K562 (cell line): ENCODE data around the gene PSMB7. TPM values are rescaled to one million over a fixed set of nuclear protein-coding genes. Genes with fewer than 3 reads are reported as not detected.

ENCODE experiments used
- ATAC-seq: fragments of 200-7000 bp; cut with Tn5 transposase; 3 replicates; pipeline ENCODE4 v1.9.1; 2020; ENCODE audit warnings: moderate library complexity
- BruUV-seq: library from RNA; stranded (reverse); fragments of 400-500 nt; replicated peaks from 2 replicates; lab custom pipeline; 2021; lab: Mats Ljungman, UMichigan
- CTCF ChIA-PET: fragments of 300-600 bp; formaldehyde crosslinking; extraction: SDS; loops from one replicate; lab custom pipeline; 2021; ENCODE audit warnings: low intra/inter-chr PET ratio; lab: Yijun Ruan, JAX
- POLR2A ChIA-PET: fragments of 300-600, 350-650 bp; sonication (Branson Sonifier 250); formaldehyde crosslinking; extraction: SDS; loops from one replicate; lab custom pipeline; 2021; ENCODE audit warnings: antibody characterized with exemption, inconsistent platforms; lab: Yijun Ruan, JAX
- DNase-seq, 4 experiments: peaks; one replicate each; pipeline versions ENCODE4 v3.0.0 to v3.0.0-alpha.2; 2011 to 2018; ENCODE audit warnings: low spot score in 3 of 4, mixed read lengths in 3 of 4; ENCODE audit errors: extremely low read depth in 1 of 4
- FAIRE-seq: peaks from 2 replicates; lab custom pipeline; 2011; peaks lifted over from hg19 to GRCh38; lab: Jason Lieb, UNC
- H2AFZ ChIP-seq: 2 replicates; pipeline ENCODE4 v1.6.0; 2011; ENCODE audit warnings: low read depth, low read length, control low read depth, inconsistent platforms
- H3K27ac ChIP-seq: fragments of 200-600 bp; 3 replicates; pipeline ENCODE4 v1.8.0; 2011; ENCODE audit warnings: low read depth, mild to moderate bottlenecking, control low read depth, inconsistent platforms, low read length, moderate library complexity, mixed read lengths; ENCODE audit errors: extremely low read depth
- H3K27me3 ChIP-seq, 2 experiments: fragments of 300-600 bp in 1 of 2; 2 replicates in 1 of 2; 3 replicates in 1 of 2; pipeline versions ENCODE4 v1.6.0 to v1.8.0; 2011; ENCODE audit warnings: inconsistent platforms in 2 of 2, low read length in 2 of 2, mild to moderate bottlenecking in 1 of 2, mixed read lengths in 1 of 2, moderate library complexity in 1 of 2; ENCODE audit not compliant: control insufficient read depth in 2 of 2, insufficient read depth in 2 of 2
- H3K36me3 ChIP-seq: fragments of 300-600 bp; 3 replicates; pipeline ENCODE4 v1.8.0; 2011; ENCODE audit warnings: mild to moderate bottlenecking, low read length, inconsistent platforms; ENCODE audit not compliant: control insufficient read depth, insufficient read depth
- H3K4me1 ChIP-seq, 2 experiments: fragments of 200-600 bp in 1 of 2; replicated peaks in 1 of 2; 2 replicates in 1 of 2; 3 replicates in 1 of 2; pipeline versions ENCODE4 v1.5.1 to v1.8.0; 2011; ENCODE audit warnings: inconsistent platforms in 2 of 2, low read length in 2 of 2, mild to moderate bottlenecking in 1 of 2, mixed read lengths in 1 of 2, moderate library complexity in 1 of 2; ENCODE audit not compliant: control insufficient read depth in 2 of 2, insufficient read depth in 2 of 2
- H3K4me2 ChIP-seq: 2 replicates; pipeline ENCODE4 v1.6.1; 2011; ENCODE audit warnings: low read length, control low read depth, inconsistent platforms, mixed read lengths; ENCODE audit not compliant: insufficient read depth
- H3K4me3 ChIP-seq: fragments of 200-600 bp; sonication (generic), shearing (Covaris generic); 2 replicates; pipeline ENCODE4 v1.5.1; 2016; ENCODE audit warnings: control low read depth, inconsistent platforms
- H3K79me2 ChIP-seq: fragments of 200-600 bp; 3 replicates; pipeline ENCODE4 v1.8.0; 2011; ENCODE audit warnings: low read length, inconsistent platforms; ENCODE audit not compliant: control insufficient read depth, insufficient read depth
- H3K9ac ChIP-seq, 2 experiments: 2 replicates each; pipeline versions ENCODE4 v1.6.0 to v1.6.1; 2011; ENCODE audit warnings: low read depth in 2 of 2, low read length in 2 of 2, control low read depth in 1 of 2, inconsistent platforms in 1 of 2, mild to moderate bottlenecking in 1 of 2, mixed read lengths in 1 of 2; ENCODE audit not compliant: insufficient read depth in 1 of 2
- H3K9me1 ChIP-seq: one replicate; pipeline ENCODE4 v1.6.0; 2011; ENCODE audit warnings: inconsistent platforms, mild to moderate bottlenecking, low read length, moderate library complexity; ENCODE audit not compliant: control insufficient read depth, insufficient read depth
- H3K9me3 ChIP-seq: replicated peaks from 2 replicates; pipeline ENCODE4 v1.5.1; 2011; ENCODE audit warnings: low read depth, low read length, inconsistent platforms; ENCODE audit not compliant: control insufficient read depth, insufficient read depth
- H4K20me1 ChIP-seq: replicated peaks from 2 replicates; pipeline ENCODE4 v1.6.1; 2011; ENCODE audit warnings: low read length, inconsistent platforms, mixed read lengths; ENCODE audit not compliant: control insufficient read depth, insufficient read depth
- BRCA1 ChIP-seq, 2 experiments: fragments of 450-650 bp in 1 of 2; sonication (generic) in 1 of 2; formaldehyde crosslinking in 1 of 2; IDR thresholded peaks; 2 replicates each; pipeline versions ENCODE4 v1.5.0 to v1.6.1; 2017 to 2020; ENCODE audit warnings: mild to moderate bottlenecking in 1 of 2, missing genetic modification reagents in 1 of 2
- ILF3 ChIP-seq: fragments of 450-650 bp; IDR thresholded peaks from 2 replicates; pipeline ENCODE4 v1.6.1; 2018; ENCODE audit warnings: antibody characterized with exemption, mild to moderate bottlenecking, moderate library complexity, borderline replicate concordance
- MAFG ChIP-seq: fragments of 450-650 bp; conservative IDR thresholded peaks from 2 replicates; pipeline ENCODE4 v1.6.1; 2016; ENCODE audit warnings: missing genetic modification characterization, missing compliant biosample characterization
- MCM7 ChIP-seq, 2 experiments: fragments of 450-650 bp; IDR thresholded peaks; 2 replicates each; pipeline ENCODE4 v1.6.1; 2016 to 2018
- RBM22 ChIP-seq: fragments of 200-400 bp; formaldehyde crosslinking; IDR thresholded peaks from 2 replicates; pipeline ENCODE4 v1.6.1; 2018; ENCODE audit warnings: low read length, low read depth; ENCODE audit not compliant: poor library complexity, severe bottlenecking
- TBP ChIP-seq: optimal IDR thresholded peaks from 2 replicates; pipeline ENCODE3; 2011; ENCODE audit warnings: low read depth, low read length, improper control_type of control experiment
- ZC3H8 ChIP-seq: fragments of 450-650 bp; IDR thresholded peaks from 2 replicates; pipeline ENCODE4 v1.6.1; 2017
- WGBS: fragments of 100-300 bp; shearing (Covaris generic); methylation state at CpG from one replicate; pipeline ENCODE4 v1.1.6; 2016; ENCODE audit warnings: low coverage, mixed read lengths; ENCODE audit not compliant: insufficient coverage; ENCODE audit errors: missing lambda C conversion rate; 5-methylcytosine and 5-hydroxymethylcytosine counted together
- in situ Hi-C: fragments of 300-500 bp; cut with MboI; formaldehyde crosslinking; loops from 4 replicates; pipeline ENCODE4 v1.15.0; 2018; ENCODE audit warnings: inconsistent platforms, mixed read lengths
- intact Hi-C: fragments of 100-400 bp; cut with micrococcal nuclease; formaldehyde crosslinking; loops from 2 replicates; pipeline ENCODE4 v1.14.2; 2022
- polyA plus RNA-seq, 8 experiments: library from polyadenylated mRNA; depleted of rRNA in 4 of 8; stranded (reverse) in 5 of 8; unstranded in 3 of 8; fragments of >200 nt; fragmentation: Nextera tagmentation in 2 of 8; fragmentation: Illumina TruSeq in 1 of 8; extraction: Ambion mirVana in 2 of 8; extraction: Trizol in 1 of 8; gene quantifications; 2 replicates each; pipeline versions ENCODE4 v1.2.1 to v1.2.3, GENCODE V29; 2011 to 2014; ENCODE audit warnings: inconsistent platforms in 1 of 8, missing spikeins in 1 of 8
- total RNA-seq, 7 experiments: library from RNA; depleted of rRNA in 6 of 7; stranded (reverse); fragments of >200 nt in 6 of 7; fragmentation: Illumina TruSeq in 2 of 7; extraction: Trizol in 2 of 7; gene quantifications; 2 replicates each; pipeline versions ENCODE4 v1.2.1 to v1.2.3, GENCODE V29; 2011 to 2021; ENCODE audit warnings: low replicate concordance in 1 of 7
- TF ChIP-seq, protein P1 (sequence below): fragments of 450-650 bp; IDR thresholded peaks from 2 replicates; pipeline ENCODE4 v1.6.1; 2018; ENCODE audit warnings: mild to moderate bottlenecking, low read depth; ENCODE audit not compliant: partially characterized antibody
- TF ChIP-seq, protein P2 (sequence below): fragments of 200-800 bp; sonication (Bioruptor generic); IDR thresholded peaks from 2 replicates; pipeline ENCODE4 v1.6.1; 2017; ENCODE audit warnings: missing genetic modification characterization, missing compliant biosample characterization
- TF ChIP-seq, protein P3 (sequence below): fragments of 450-650 bp; formaldehyde crosslinking; IDR thresholded peaks from 2 replicates; pipeline ENCODE4 v1.4.0; 2020; ENCODE audit warnings: mild to moderate bottlenecking
- TF ChIP-seq, protein P4 (sequence below): sonication (generic); formaldehyde crosslinking; IDR thresholded peaks from 2 replicates; pipeline ENCODE4 v1.8.0; 2022; ENCODE audit warnings: mild to moderate bottlenecking, missing genetic modification reagents
- TF ChIP-seq, protein P5 (sequence below), 3 experiments: IDR thresholded peaks in 2 of 3; conservative IDR thresholded peaks in 1 of 3; 2 replicates each; pipeline ENCODE4 v1.5.1; 2011 to 2012; ENCODE audit warnings: low read length in 3 of 3, mild to moderate bottlenecking in 3 of 3, control low read depth in 2 of 3, improper control_type of control experiment in 1 of 3, inconsistent platforms in 1 of 3, low read depth in 1 of 3, mixed read lengths in 1 of 3, moderate library complexity in 1 of 3; ENCODE audit not compliant: insufficient read depth in 2 of 3

The PSMB7 gene
- total and polyA plus RNA-seq, 9 of the 15 experiments (the other 6 are each of a cell fraction or from before 2014, with no cell fraction given), result 321 to 978 (median 407) TPM

DNA sequence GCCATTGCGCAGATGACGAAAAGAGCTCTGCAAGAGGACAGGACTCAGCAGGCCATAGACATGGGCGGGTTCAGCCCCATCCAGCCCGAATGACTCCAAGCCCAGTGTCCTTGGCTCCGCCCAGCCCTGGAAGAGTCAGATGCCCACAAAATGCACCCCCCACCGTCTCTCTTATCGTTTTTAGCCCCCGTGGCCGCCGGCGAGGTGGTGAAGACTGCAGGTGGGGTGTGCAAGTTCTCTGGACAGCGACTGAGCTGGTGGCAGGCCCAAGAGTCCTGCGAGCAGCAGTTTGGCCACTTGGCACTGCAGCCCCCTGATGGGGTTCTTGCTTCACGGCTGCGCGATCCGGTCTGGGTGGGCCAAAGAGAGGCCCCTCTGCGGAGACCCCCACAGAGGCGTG is 37.1 kb upstream of the PSMB7 start (continued):
- no peak for TF ChIP-seq MAFG (tag)
- TF ChIP-seq, protein P1, sequence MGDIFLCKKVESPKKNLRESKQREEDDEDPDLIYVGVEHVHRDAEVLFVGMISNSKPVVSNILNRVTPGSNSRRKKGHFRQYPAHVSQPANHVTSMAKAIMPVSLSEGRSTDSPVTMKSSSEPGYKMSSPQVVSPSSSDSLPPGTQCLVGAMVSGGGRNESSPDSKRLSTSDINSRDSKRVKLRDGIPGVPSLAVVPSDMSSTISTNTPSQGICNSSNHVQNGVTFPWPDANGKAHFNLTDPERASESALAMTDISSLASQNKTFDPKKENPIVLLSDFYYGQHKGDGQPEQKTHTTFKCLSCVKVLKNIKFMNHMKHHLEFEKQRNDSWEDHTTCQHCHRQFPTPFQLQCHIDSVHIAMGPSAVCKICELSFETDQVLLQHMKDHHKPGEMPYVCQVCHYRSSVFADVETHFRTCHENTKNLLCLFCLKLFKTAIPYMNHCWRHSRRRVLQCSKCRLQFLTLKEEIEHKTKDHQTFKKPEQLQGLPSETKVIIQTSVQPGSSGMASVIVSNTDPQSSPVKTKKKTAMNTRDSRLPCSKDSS, result no peak
- TF ChIP-seq, protein P2, sequence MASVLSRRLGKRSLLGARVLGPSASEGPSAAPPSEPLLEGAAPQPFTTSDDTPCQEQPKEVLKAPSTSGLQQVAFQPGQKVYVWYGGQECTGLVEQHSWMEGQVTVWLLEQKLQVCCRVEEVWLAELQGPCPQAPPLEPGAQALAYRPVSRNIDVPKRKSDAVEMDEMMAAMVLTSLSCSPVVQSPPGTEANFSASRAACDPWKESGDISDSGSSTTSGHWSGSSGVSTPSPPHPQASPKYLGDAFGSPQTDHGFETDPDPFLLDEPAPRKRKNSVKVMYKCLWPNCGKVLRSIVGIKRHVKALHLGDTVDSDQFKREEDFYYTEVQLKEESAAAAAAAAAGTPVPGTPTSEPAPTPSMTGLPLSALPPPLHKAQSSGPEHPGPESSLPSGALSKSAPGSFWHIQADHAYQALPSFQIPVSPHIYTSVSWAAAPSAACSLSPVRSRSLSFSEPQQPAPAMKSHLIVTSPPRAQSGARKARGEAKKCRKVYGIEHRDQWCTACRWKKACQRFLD (CRISPR knock-in tag), result no peak
- no peak for TF ChIP-seq MCM7 (IDR thresholded peaks at IDR 0.05)
- TF ChIP-seq BRCA1 (IDR thresholded peaks at IDR 0.05), result no peak
- no peak for TF ChIP-seq BRCA1 (CRISPR knock-in tag; IDR thresholded peaks at IDR 0.05)

DNA sequence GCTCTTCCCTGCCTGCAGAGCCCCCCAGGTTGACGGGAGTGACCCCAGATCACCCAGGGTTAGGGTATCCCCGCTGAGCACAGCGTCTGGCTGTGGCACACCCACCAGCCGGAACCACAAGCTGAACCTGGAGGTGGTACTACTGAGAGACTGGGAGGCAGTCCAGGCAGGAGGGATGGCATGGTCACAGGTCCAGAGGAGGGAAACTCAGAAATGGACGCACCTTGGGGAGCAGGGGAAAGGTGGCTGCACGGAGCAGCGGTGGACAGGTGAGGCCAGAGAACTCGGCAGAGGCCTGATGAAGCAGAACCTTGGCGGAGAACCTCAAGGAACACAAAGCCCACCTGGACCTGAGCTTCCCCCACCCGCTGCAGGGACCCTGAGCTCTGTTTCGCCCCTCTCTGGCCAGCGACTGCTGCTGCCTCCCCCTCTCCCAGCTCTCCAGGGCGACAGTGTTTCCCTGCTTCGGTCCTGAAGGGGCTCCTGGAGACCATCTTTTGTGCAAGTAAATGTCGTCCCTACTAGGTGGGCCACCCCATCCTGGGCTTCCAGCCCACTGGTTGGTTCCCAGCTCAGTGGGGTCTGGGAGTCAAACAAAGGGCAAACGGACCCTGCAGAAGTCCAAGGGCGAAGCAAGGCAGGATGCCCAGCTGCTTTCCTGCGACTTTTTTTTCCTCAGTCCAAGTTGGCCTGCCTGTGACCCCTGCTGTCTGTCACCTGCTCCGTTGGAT is 35.9 kb upstream of the PSMB7 start:
- H3K4me2 ChIP-seq, result 0 out of 2 replicates have a peak overlapping the region, but pooled peaks have one; percentile 63
- H3K4me1 ChIP-seq, result peaks cover 8 to 38% of the 10 kb centered on the region in 2 experiments
- WGBS, result 28% methylated on average over 18 of the region's 19 CpGs
- intact Hi-C loops, result no loop called here
- ChIA-PET CTCF (no interaction called here), POLR2A (interaction anchor here (0.6 to 1.4 kb wide), 4 partner anchors 14 to 1268 kb away, joined by 3 read pairs; no protein-coding TSS in a partner anchor)
- H3K27me3 ChIP-seq, result peaks cover 5 to 24% of the 10 kb centered on the region in 2 experiments; a peak in 3 of 5 replicates
- H4K20me1 ChIP-seq, result peaks cover 28% of the 10 kb centered on the region
- H3K79me2 ChIP-seq, result no peaks in the 10 kb centered on the region
- H3K36me3 ChIP-seq, result no peaks in the 10 kb centered on the region
- H3K4me3 ChIP-seq, result no peak overlapping the region
- in situ Hi-C loops, result no loop called here
- H3K9me3 ChIP-seq, result no peaks in the 10 kb centered on the region
- no peak overlapping the region for H3K27ac ChIP-seq
- DNase-seq, result no peak
- FAIRE-seq, result no peak
- ATAC-seq, result no peak
- H3K9ac ChIP-seq, result peak overlapping the region in 1 of 2 experiments; percentile 84; a peak in 2 of 4 replicates
- BruUV-seq, result no TSS peak
- peak overlapping the region; percentile 77; the same call in 1 of the 2 replicates for H2AFZ ChIP-seq
- H3K9me1 ChIP-seq, result no peaks in the 10 kb centered on the region
- TF ChIP-seq, protein P3, sequence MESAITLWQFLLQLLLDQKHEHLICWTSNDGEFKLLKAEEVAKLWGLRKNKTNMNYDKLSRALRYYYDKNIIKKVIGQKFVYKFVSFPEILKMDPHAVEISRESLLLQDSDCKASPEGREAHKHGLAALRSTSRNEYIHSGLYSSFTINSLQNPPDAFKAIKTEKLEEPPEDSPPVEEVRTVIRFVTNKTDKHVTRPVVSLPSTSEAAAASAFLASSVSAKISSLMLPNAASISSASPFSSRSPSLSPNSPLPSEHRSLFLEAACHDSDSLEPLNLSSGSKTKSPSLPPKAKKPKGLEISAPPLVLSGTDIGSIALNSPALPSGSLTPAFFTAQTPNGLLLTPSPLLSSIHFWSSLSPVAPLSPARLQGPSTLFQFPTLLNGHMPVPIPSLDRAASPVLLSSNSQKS, result no peak
- TF ChIP-seq RBM22 (no peak), ILF3 (no peak), TBP (no peak), ZC3H8 (no peak)
- TF ChIP-seq, protein P4, sequence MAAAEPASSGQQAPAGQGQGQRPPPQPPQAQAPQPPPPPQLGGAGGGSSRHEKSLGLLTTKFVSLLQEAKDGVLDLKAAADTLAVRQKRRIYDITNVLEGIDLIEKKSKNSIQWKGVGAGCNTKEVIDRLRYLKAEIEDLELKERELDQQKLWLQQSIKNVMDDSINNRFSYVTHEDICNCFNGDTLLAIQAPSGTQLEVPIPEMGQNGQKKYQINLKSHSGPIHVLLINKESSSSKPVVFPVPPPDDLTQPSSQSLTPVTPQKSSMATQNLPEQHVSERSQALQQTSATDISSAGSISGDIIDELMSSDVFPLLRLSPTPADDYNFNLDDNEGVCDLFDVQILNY (CRISPR knock-in tag), result no peak
- TF ChIP-seq, protein P5, sequence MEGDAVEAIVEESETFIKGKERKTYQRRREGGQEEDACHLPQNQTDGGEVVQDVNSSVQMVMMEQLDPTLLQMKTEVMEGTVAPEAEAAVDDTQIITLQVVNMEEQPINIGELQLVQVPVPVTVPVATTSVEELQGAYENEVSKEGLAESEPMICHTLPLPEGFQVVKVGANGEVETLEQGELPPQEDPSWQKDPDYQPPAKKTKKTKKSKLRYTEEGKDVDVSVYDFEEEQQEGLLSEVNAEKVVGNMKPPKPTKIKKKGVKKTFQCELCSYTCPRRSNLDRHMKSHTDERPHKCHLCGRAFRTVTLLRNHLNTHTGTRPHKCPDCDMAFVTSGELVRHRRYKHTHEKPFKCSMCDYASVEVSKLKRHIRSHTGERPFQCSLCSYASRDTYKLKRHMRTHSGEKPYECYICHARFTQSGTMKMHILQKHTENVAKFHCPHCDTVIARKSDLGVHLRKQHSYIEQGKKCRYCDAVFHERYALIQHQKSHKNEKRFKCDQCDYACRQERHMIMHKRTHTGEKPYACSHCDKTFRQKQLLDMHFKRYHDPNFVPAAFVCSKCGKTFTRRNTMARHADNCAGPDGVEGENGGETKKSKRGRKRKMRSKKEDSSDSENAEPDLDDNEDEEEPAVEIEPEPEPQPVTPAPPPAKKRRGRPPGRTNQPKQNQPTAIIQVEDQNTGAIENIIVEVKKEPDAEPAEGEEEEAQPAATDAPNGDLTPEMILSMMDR (IDR thresholded peaks at IDR 0.05 in 2 of 3, conservative IDR thresholded peaks at IDR 0.05 in 1 of 3; ENCODE audit: insufficient read depth in 2 of 3, low read depth in 1 of 3, low read length in 3 of 3), result no peak
